Thoracic aorta (tissue), 2 donors: ENCODE data around the gene PAQR4. TPM values are rescaled to one million over a fixed set of nuclear protein-coding genes. Genes with fewer than 3 reads are reported as not detected.
A peak's percentile ranks its signal among the peaks of the same experiment; 100 is the strongest.

ENCODE experiments used
- ATAC-seq: fragments of 150-250 bp; one replicate; pipeline ENCODE4 v1.8.0; 2017; ENCODE audit warnings: low read depth; ENCODE audit not compliant: insufficient number of reproducible peaks, low FRiP score
- DNase-seq: peaks from one replicate; pipeline ENCODE4 v3.0.0-alpha.2; 2020; ENCODE audit warnings: low spot score
- H3K27ac ChIP-seq, 2 donors: fragments of 200-600 bp; sonication (generic); 1 replicate in 1 of 2; 2 replicates in 1 of 2; pipeline ENCODE4 v1.5.1; 2016; ENCODE audit warnings: mild to moderate bottlenecking in 2 of 2, moderate library complexity in 2 of 2
- H3K27me3 ChIP-seq: fragments of 200-600 bp; sonication (generic); replicated peaks from 2 replicates; pipeline ENCODE4 v1.6.0; 2016; ENCODE audit warnings: mild to moderate bottlenecking; ENCODE audit not compliant: insufficient read depth
- H3K36me3 ChIP-seq: fragments of 200-600 bp; sonication (generic); one replicate; pipeline ENCODE4 v1.5.1; 2016
- H3K4me1 ChIP-seq, 2 donors: fragments of 200-600 bp; sonication (generic); 1 replicate in 1 of 2; 2 replicates in 1 of 2; pipeline versions ENCODE4 v1.5.1 to v1.6.0; 2016; ENCODE audit warnings: low read depth in 2 of 2, mild to moderate bottlenecking in 1 of 2; ENCODE audit not compliant: control insufficient read depth in 1 of 2
- H3K4me3 ChIP-seq: fragments of 200-600 bp; sonication (generic); 2 replicates; pipeline ENCODE4 v1.5.1; 2016; ENCODE audit warnings: mild to moderate bottlenecking
- H3K9me3 ChIP-seq: fragments of 200-600 bp; sonication (generic); 2 replicates; pipeline ENCODE4 v1.5.1; 2016
- CTCF ChIP-seq: fragments of 200-600 bp; sonication (generic); IDR thresholded peaks from one replicate; pipeline ENCODE4 v1.5.1; 2019; ENCODE audit warnings: antibody characterized with exemption
- total RNA-seq, 2 donors: library from RNA; depleted of rRNA; stranded (reverse); fragments of >200 nt; gene quantifications; one replicate each; pipeline versions ENCODE4 v1.1.0 to v1.2.3, GENCODE V29; 2016

Gene PAQR4
- total RNA-seq, 2 donors from 2014 or later = 3.1 to 5.8 TPM

DNA sequence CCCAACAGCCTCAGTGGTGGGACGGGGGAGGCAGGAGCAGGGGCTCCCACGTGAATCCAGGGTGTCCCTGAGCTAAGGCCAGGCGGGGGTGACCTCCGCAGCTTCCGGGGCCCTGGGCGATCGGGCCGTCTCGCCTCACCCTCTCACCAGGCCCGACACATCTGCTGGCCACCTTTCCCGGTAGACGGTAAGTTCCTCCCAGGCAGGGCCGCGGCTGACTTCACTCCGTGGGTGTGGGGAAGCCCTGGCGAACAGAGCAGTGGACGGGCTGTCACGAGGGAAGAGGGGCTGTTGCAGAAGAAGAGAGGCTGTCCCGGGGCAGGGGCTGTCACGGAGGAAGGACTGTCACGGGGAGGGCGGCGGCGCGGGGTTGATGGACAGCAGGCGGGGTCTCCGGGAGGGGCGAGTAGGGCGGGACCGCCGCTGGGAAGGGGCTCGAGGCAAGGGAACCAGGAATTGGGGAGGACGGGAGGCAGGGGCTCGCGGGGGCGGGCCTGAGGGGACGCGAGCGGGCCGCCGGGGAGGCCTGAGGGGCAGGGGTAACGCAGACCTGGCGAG is 10.6 kb downstream of the PAQR4 start:
- H3K4me3 ChIP-seq = peak overlapping the region; percentile 84
- no peaks in the 10 kb centered on the region for H3K27me3 ChIP-seq
- no peak overlapping the region for H3K27ac ChIP-seq
- ATAC-seq (no peak), DNase-seq (no peak)
- peaks cover 6 to 23% of the 10 kb centered on the region in 2 donors for H3K4me1 ChIP-seq
- H3K9me3 ChIP-seq = no peaks in the 10 kb centered on the region
- no peak for TF ChIP-seq CTCF
- H3K36me3 ChIP-seq = no peaks in the 10 kb centered on the region

DNA sequence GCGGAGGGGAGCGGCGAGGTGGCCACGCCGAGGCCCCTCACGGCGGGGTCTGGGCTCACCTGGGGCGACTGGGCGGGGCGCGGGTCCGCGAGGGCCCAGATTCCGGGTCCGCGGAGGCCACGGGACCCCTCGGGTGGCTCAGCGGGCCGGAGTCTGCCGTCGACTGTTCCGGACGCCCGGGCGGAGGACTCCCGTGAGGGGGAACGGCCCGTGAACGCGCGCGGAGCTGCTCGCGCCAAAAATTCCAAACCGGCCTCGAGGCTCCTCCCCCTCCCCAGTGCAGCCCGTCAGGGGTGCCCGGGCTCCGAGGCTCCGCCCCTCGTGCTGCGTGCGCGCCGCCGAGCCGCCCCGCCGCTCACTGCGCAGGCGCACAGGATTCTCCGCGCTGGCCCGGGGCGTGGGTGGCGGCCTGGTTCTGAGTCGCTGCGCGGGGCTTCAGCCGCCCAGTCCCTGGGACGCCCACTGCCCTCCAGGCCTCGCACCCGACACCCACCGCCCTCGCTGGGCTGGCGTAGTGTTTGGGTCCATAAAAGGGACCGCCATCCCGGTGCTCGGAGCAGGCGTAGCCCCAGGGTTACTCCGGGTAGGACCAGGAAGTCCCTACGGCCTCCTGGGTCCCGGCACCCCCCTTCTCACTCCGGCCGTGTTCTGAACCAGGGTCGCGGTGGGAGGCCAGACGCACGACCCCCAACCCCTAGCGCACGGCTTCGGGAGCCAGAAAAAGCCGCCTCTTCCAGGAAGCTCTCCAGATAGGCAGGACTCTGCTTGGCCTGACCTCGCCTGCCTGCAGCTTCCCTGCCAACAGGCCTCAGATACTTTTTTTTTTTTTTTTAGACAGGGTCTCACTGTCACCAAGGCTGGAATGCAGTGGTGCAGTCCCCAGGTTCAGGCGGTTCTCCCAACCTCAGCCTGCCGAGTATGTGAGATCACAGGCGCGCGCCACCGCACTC is 11.4 kb downstream of the PAQR4 start, which contains the start of gene PKMYT1:
Gene PKMYT1, minus strand, starts transcription at position 220 of the 950 bp plus-strand sequence. CDS start 789 bp downstream, outside the sequence.
- ATAC-seq (peak; percentile 94), DNase-seq (no peak)
- Histone ChIP-seq H3K27me3 (no peaks in the 10 kb centered on the region), H3K36me3 (no peaks in the 10 kb centered on the region), H3K27ac (peak within 1 kb of the TSS; percentile 56 to 75), H3K4me1 (peaks cover 6 to 24% of the 10 kb centered on the region in 2 donors), H3K9me3 (no peaks in the 10 kb centered on the region), H3K4me3 (peak within 1 kb of the TSS; percentile 84)
- TF ChIP-seq CTCF = no peak

- Histone ChIP-seq H3K4me3 (peak overlapping the region; percentile 84), H3K9me3 (no peaks in the 10 kb centered on the region), H3K27me3 (no peaks in the 10 kb centered on the region), H3K36me3 (no peaks in the 10 kb centered on the region), H3K27ac (no peak overlapping the region), H3K4me1 (peaks cover 6 to 30% of the 10 kb centered on the region in 2 donors)
- DNase-seq (no peak), ATAC-seq (no peak)
- TF ChIP-seq CTCF = no peak
Measured at GRCh38 chr16:2981177-2981898, 12.2 kb downstream of the PAQR4 start.

- Histone ChIP-seq H3K4me1 (peaks cover 6 to 30% of the 10 kb centered on the region in 2 donors), H3K36me3 (no peaks in the 10 kb centered on the region), H3K9me3 (no peaks in the 10 kb centered on the region), H3K27me3 (no peaks in the 10 kb centered on the region), H3K4me3 (no peak overlapping the region), H3K27ac (no peak overlapping the region)
- ATAC-seq = no peak
- DNase-seq = no peak
- no peak for TF ChIP-seq CTCF
Measured at GRCh38 chr16:2981899-2982250, 12.7 kb downstream of the PAQR4 start.

DNA sequence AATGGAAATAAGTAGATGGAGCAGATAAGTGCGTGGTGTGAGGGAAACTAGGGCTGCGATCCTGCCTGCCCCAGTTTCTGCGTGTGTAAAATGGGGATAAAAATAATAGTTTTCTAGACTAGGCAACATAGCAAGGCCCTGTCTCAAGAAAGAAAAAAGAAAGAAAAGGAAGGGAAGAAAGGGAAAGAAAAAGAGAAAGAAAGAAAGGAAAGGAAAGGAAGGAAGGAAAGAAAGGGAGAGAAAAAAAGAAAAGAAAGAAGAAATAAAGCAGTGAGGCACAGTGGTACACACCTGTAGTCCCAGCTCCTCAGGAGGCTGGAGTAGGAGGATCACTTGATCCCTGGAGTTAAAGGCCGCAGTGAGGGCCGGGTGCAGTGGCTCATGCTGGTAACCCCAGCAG is 13.3 kb downstream of the PAQR4 start:
- no peak overlapping the region for H3K4me3 ChIP-seq
- peaks cover 6 to 30% of the 10 kb centered on the region in 2 donors for H3K4me1 ChIP-seq
- H3K36me3 ChIP-seq = no peaks in the 10 kb centered on the region
- no peaks in the 10 kb centered on the region for H3K9me3 ChIP-seq
- H3K27me3 ChIP-seq = no peaks in the 10 kb centered on the region
- ATAC-seq (no peak), DNase-seq (no peak)
- H3K27ac ChIP-seq = no peak overlapping the region
- TF ChIP-seq CTCF = no peak
